ENCODE results near the gene SKI. TPM values are rescaled to one million over a fixed set of nuclear protein-coding genes. Genes with fewer than 3 reads are reported as not detected.

Gene SKI
- total RNA-seq, 1 donor: 36.6 TPM

GRCh38 chr1:2345297-2346075 lies 117.4 kb downstream of the SKI start:
- no peak for TF ChIP-seq CTCF (IDR thresholded peaks at IDR 0.05; ENCODE audit: insufficient read depth, low read length)
- no peak for DNase-seq (ENCODE audit: low read depth)
- H3K4me3 ChIP-seq (ENCODE audit: low read depth, low read length): no peak overlapping the region

- no peak for TF ChIP-seq CTCF (IDR thresholded peaks at IDR 0.05; ENCODE audit: insufficient read depth, low read length)
- no peak for DNase-seq (ENCODE audit: low read depth)
- H3K4me3 ChIP-seq (ENCODE audit: low read depth, low read length): no peak overlapping the region
Measured at GRCh38 chr1:2346691-2347408, 118.7 kb downstream of the SKI start.

- H3K4me3 ChIP-seq (ENCODE audit: low read depth, low read length): no peak overlapping the region
- TF ChIP-seq CTCF (IDR thresholded peaks at IDR 0.05; ENCODE audit: insufficient read depth, low read length): no peak
- no peak for DNase-seq (ENCODE audit: low read depth)
Measured at GRCh38 chr1:2347409-2347785, 119.3 kb downstream of the SKI start.

GRCh38 chr1:2347896-2348295 lies 119.8 kb downstream of the SKI start:
- no peak for TF ChIP-seq CTCF (IDR thresholded peaks at IDR 0.05; ENCODE audit: insufficient read depth, low read length)
- DNase-seq (ENCODE audit: low read depth): no peak
- H3K4me3 ChIP-seq (ENCODE audit: low read depth, low read length): no peak overlapping the region

GRCh38 chr1:2348346-2349325 lies 120.5 kb downstream of the SKI start:
- H3K4me3 ChIP-seq (ENCODE audit: low read depth, low read length): no peak overlapping the region
- TF ChIP-seq CTCF (IDR thresholded peaks at IDR 0.05; ENCODE audit: insufficient read depth, low read length): no peak
- DNase-seq (ENCODE audit: low read depth): no peak

GRCh38 chr1:2349806-2350205 lies 121.7 kb downstream of the SKI start:
- H3K4me3 ChIP-seq (ENCODE audit: low read depth, low read length): no peak overlapping the region
- DNase-seq (ENCODE audit: low read depth): no peak
- no peak for TF ChIP-seq CTCF (IDR thresholded peaks at IDR 0.05; ENCODE audit: insufficient read depth, low read length)
